NCI-H345 treated with DMSO at 0.1 percent for 48 hours (cell line): ENCODE measurements around the gene ZFR2.
"Not testable (repeated sequence)": the region's sequence is repeated elsewhere in the genome, so short reads cannot be mapped to it uniquely, and the experiment has no call there.

Experiments used
- DNase-seq: peaks from one replicate; lab custom pipeline; 2025; ENCODE audit not compliant: unreplicated experiment; lab: John Stamatoyannopoulos, UW

The ZFR2 gene

GRCh38 chr19:3874695-3875094 is 5.9 kb upstream of the ZFR2 start:
- DNase-seq: not testable (repeated sequence)

GRCh38 chr19:3873151-3873550 is 4.3 kb upstream of the ZFR2 start:
- no peak for DNase-seq

GRCh38 chr19:3867971-3868769 is 668 bp downstream of the ZFR2 start:
- DNase-seq: no peak

GRCh38 chr19:3866910-3867638 is 1.8 kb downstream of the ZFR2 start:
- DNase-seq: no peak

GRCh38 chr19:3863648-3864047 is 5.2 kb downstream of the ZFR2 start:
- DNase-seq: no peak

GRCh38 chr19:3862826-3863500 is 5.9 kb downstream of the ZFR2 start:
- DNase-seq: no peak

GRCh38 chr19:3860499-3860898 is 8.3 kb downstream of the ZFR2 start:
- DNase-seq: no peak

GRCh38 chr19:3857449-3858003 is 11.3 kb downstream of the ZFR2 start:
- peak; percentile 15 for DNase-seq

- no peak for DNase-seq
Observed at GRCh38 chr19:3855320-3855719, 13.5 kb downstream of the ZFR2 start.

- no peak for DNase-seq
Observed at GRCh38 chr19:3852614-3853254, 16.1 kb downstream of the ZFR2 start.

GRCh38 chr19:3852177-3852511 is 16.7 kb downstream of the ZFR2 start:
- DNase-seq: no peak

- DNase-seq: no peak
Observed at GRCh38 chr19:3851254-3852176, 17.3 kb downstream of the ZFR2 start.

GRCh38 chr19:3850320-3850972 is 18.4 kb downstream of the ZFR2 start:
- no peak for DNase-seq

- no peak for DNase-seq
Observed at GRCh38 chr19:3849787-3850186, 19.1 kb downstream of the ZFR2 start.

GRCh38 chr19:3849092-3849491 is 19.7 kb downstream of the ZFR2 start:
- no peak for DNase-seq

- no peak for DNase-seq
Observed at GRCh38 chr19:3844596-3844995, 24.2 kb downstream of the ZFR2 start.

GRCh38 chr19:3842948-3843347 is 25.9 kb downstream of the ZFR2 start:
- DNase-seq: no peak

GRCh38 chr19:3840804-3841203 is 28.0 kb downstream of the ZFR2 start:
- no peak for DNase-seq

GRCh38 chr19:3839941-3840340 is 28.9 kb downstream of the ZFR2 start:
- DNase-seq: no peak

- no peak for DNase-seq
Observed at GRCh38 chr19:3838661-3839060, 30.2 kb downstream of the ZFR2 start.
